KMS-11 (cell line): Measurements from ENCODE around the gene MAP7D2.

Experiments
- H2AFZ ChIP-seq: fragments of 200-600 bp; sonication (generic); 2 replicates; pipeline ENCODE4 v1.6.1; 2016; ENCODE audit warnings: antibody characterized with exemption, mixed run types, low read depth
- H3K27ac ChIP-seq: fragments of 200-600 bp; sonication (generic); 2 replicates; pipeline ENCODE4 v1.6.1; 2016; ENCODE audit warnings: mild to moderate bottlenecking, mixed run types
- H3K27me3 ChIP-seq: fragments of 200-600 bp; sonication (generic); 2 replicates; pipeline ENCODE4 v1.6.1; 2017; ENCODE audit warnings: mild to moderate bottlenecking, low read depth, mixed run types, moderate library complexity; ENCODE audit not compliant: insufficient read depth
- H3K36me3 ChIP-seq: fragments of 200-600 bp; sonication (generic); 2 replicates; pipeline ENCODE4 v1.6.1; 2017; ENCODE audit warnings: mild to moderate bottlenecking, mixed run types; ENCODE audit not compliant: insufficient read depth
- H3K4me1 ChIP-seq: fragments of 200-600 bp; sonication (generic); 2 replicates; pipeline ENCODE4 v1.6.1; 2016; ENCODE audit warnings: mild to moderate bottlenecking, low read depth, mixed run types; ENCODE audit not compliant: poor library complexity, severe bottlenecking
- H3K4me2 ChIP-seq: fragments of 200-600 bp; sonication (generic); 2 replicates; pipeline ENCODE4 v1.7.0; 2016; ENCODE audit warnings: mild to moderate bottlenecking, mixed run types
- H3K4me3 ChIP-seq: fragments of 200-600 bp; sonication (generic); IDR thresholded peaks from 2 replicates; pipeline ENCODE4 v1.6.1; 2017; ENCODE audit warnings: low read depth, low read length, mixed read lengths; ENCODE audit not compliant: insufficient read depth
- H3K79me2 ChIP-seq: fragments of 200-600 bp; sonication (generic); 2 replicates; pipeline ENCODE4 v1.6.1; 2016; ENCODE audit warnings: low read depth, mixed run types; ENCODE audit not compliant: insufficient read depth
- H3K9ac ChIP-seq: fragments of 200-600 bp; sonication (generic); 2 replicates; pipeline ENCODE4 v1.6.1; 2016; ENCODE audit warnings: mild to moderate bottlenecking, mixed run types
- H4K20me1 ChIP-seq: fragments of 200-600 bp; sonication (generic); 2 replicates; pipeline ENCODE4 v1.6.1; 2016; ENCODE audit warnings: mild to moderate bottlenecking, mixed run types; ENCODE audit not compliant: insufficient read depth
- CTCF ChIP-seq: fragments of 200-600 bp; sonication (generic); conservative IDR thresholded peaks from 2 replicates; pipeline ENCODE4 v1.6.1; 2017; ENCODE audit warnings: low read depth, mild to moderate bottlenecking, antibody characterized with exemption, low read length, moderate library complexity, mixed read lengths

Gene MAP7D2

GRCh38 chrX:20063716-20064351, 52.9 kb downstream of the MAP7D2 start:
- Histone ChIP-seq H3K4me2 (no peak overlapping the region), H4K20me1 (no peaks in the 10 kb centered on the region), H3K27ac (no peak overlapping the region), H3K9ac (no peak overlapping the region), H2AFZ (no peak overlapping the region), H3K4me1 (peaks cover 52% of the 10 kb centered on the region), H3K27me3 (no peaks in the 10 kb centered on the region), H3K36me3 (no peaks in the 10 kb centered on the region), H3K79me2 (no peaks in the 10 kb centered on the region), H3K4me3 (no peak overlapping the region)
- TF ChIP-seq CTCF = no peak

GRCh38 chrX:20063153-20063552, 53.6 kb downstream of the MAP7D2 start:
- no peak for TF ChIP-seq CTCF
- Histone ChIP-seq H3K36me3 (no peaks in the 10 kb centered on the region), H3K4me3 (no peak overlapping the region), H3K9ac (no peak overlapping the region), H3K27ac (no peak overlapping the region), H3K4me2 (0 out of 2 replicates have a peak overlapping the region, but pooled peaks have one; percentile 25), H3K4me1 (peaks cover 49% of the 10 kb centered on the region), H4K20me1 (no peaks in the 10 kb centered on the region), H3K27me3 (no peaks in the 10 kb centered on the region), H2AFZ (no peak overlapping the region), H3K79me2 (no peaks in the 10 kb centered on the region)

GRCh38 chrX:20061855-20062254, 54.9 kb downstream of the MAP7D2 start:
- peak overlapping the region; percentile 64; the same call in 1 of the 2 replicates for H2AFZ ChIP-seq
- no peaks in the 10 kb centered on the region for H3K79me2 ChIP-seq
- no peaks in the 10 kb centered on the region for H3K27me3 ChIP-seq
- no peak for TF ChIP-seq CTCF
- peaks cover 36% of the 10 kb centered on the region for H3K4me1 ChIP-seq
- H4K20me1 ChIP-seq = no peaks in the 10 kb centered on the region
- 0 out of 2 replicates have a peak overlapping the region, but pooled peaks have one; percentile 27 for H3K9ac ChIP-seq
- peak overlapping the region; percentile 25 for H3K4me2 ChIP-seq
- H3K4me3 ChIP-seq = no peak overlapping the region
- peak overlapping the region; percentile 81 for H3K27ac ChIP-seq
- H3K36me3 ChIP-seq = no peaks in the 10 kb centered on the region

- TF ChIP-seq CTCF = no peak
- peak overlapping the region; percentile 81 for H3K27ac ChIP-seq
- H3K79me2 ChIP-seq = no peaks in the 10 kb centered on the region
- H3K36me3 ChIP-seq = no peaks in the 10 kb centered on the region
- H4K20me1 ChIP-seq = no peaks in the 10 kb centered on the region
- peak overlapping the region; percentile 24; the same call in 1 of the 2 replicates for H3K9ac ChIP-seq
- H3K4me1 ChIP-seq = peaks cover 32% of the 10 kb centered on the region
- H2AFZ ChIP-seq = peak overlapping the region; percentile 64
- peak overlapping the region; percentile 25 for H3K4me2 ChIP-seq
- no peak overlapping the region for H3K4me3 ChIP-seq
- no peaks in the 10 kb centered on the region for H3K27me3 ChIP-seq
Measured at GRCh38 chrX:20060961-20061748, 55.6 kb downstream of the MAP7D2 start.
